HCT116 (cell line): ENCODE measurements around the gene SNAP29. TPM values are rescaled to one million over a fixed set of nuclear protein-coding genes. Genes with fewer than 3 reads are reported as not detected.
A peak's percentile ranks its signal among the peaks of the same experiment; 100 is the strongest.

Source experiments
- ATAC-seq: fragments of 200-7000 bp; cut with Tn5 transposase; 2 replicates; pipeline ENCODE4 v1.9.1; 2020; ENCODE audit warnings: mild to moderate bottlenecking, moderate library complexity
- BruUV-seq: library from RNA; stranded (reverse); fragments of 400-500 nt; replicated peaks from 2 replicates; lab custom pipeline; 2021; lab: Mats Ljungman, UMichigan
- CTCF ChIA-PET: fragments of 300-600 bp; sonication (Branson Sonifier 250); formaldehyde crosslinking; loops from one replicate; lab custom pipeline; 2021; ENCODE audit warnings: antibody characterized with exemption; lab: Charles Lee
- POLR2A ChIA-PET: fragments of 300-600, 350-600 bp; sonication (Branson Sonifier 250); formaldehyde crosslinking; loops from one replicate; lab custom pipeline; 2021; ENCODE audit warnings: antibody characterized with exemption; lab: Charles Lee
- RAD21 ChIA-PET, 2 experiments: fragments of 300-600 bp; sonication (Branson Sonifier 250); formaldehyde crosslinking; loops; one replicate each; lab custom pipeline; 2023; ENCODE audit warnings: low total read pairs in 2 of 2; ENCODE audit not compliant: uncharacterized antibody in 2 of 2, unreplicated experiment in 2 of 2, low non-redundant PET in 1 of 2; lab: Charles Lee
- DNase-seq: peaks from one replicate; pipeline ENCODE4 v3.0.0-alpha.2; 2010; ENCODE audit warnings: low read depth, low spot score
- H2AFZ ChIP-seq: fragments of 200-600 bp; shearing (Covaris generic), sonication (generic); 2 replicates; pipeline ENCODE4 v1.6.1; 2017; ENCODE audit warnings: low read depth, mixed run types, mixed read lengths, antibody characterized with exemption, low read length; ENCODE audit not compliant: poor library complexity, severe bottlenecking
- H3K27ac ChIP-seq: 2 replicates; pipeline ENCODE4 v1.5.1; 2012; ENCODE audit warnings: low read depth, low read length
- H3K27me3 ChIP-seq: fragments of 200-600 bp; sonication (generic); 2 replicates; pipeline ENCODE4 v1.6.1; 2016; ENCODE audit warnings: mixed run types, low read length, mixed read lengths; ENCODE audit not compliant: insufficient read depth
- H3K36me3 ChIP-seq, 2 experiments: fragments of 200-500 bp in 1 of 2; fragments of 200-600 bp in 1 of 2; sonication (Bioruptor generic) in 1 of 2; sonication (generic) in 1 of 2; 2 replicates each; pipeline versions ENCODE4 v1.5.1 to v1.6.1; 2014 to 2016; ENCODE audit warnings: low read length in 2 of 2, inconsistent platforms in 1 of 2, mixed read lengths in 1 of 2, mixed run types in 1 of 2; ENCODE audit not compliant: insufficient read depth in 2 of 2, control insufficient read depth in 1 of 2
- H3K4me1 ChIP-seq, 2 experiments: fragments of 200-600 bp in 1 of 2; sonication (generic) in 1 of 2; 2 replicates each; pipeline versions ENCODE4 v1.5.1 to v1.6.1; 2012 to 2017; ENCODE audit warnings: low read length in 2 of 2, inconsistent platforms in 1 of 2, mild to moderate bottlenecking in 1 of 2, mixed read lengths in 1 of 2, mixed run types in 1 of 2, moderate library complexity in 1 of 2; ENCODE audit not compliant: insufficient read depth in 2 of 2, control insufficient read depth in 1 of 2
- H3K4me2 ChIP-seq: fragments of 200-600 bp; sonication (generic); 2 replicates; pipeline ENCODE4 v1.6.1; 2017; ENCODE audit warnings: mixed run types, low read length, mixed read lengths
- H3K4me3 ChIP-seq, 2 experiments: fragments of 200-600 bp in 1 of 2; sonication (generic) in 1 of 2; replicated peaks in 1 of 2; 2 replicates each; pipeline ENCODE4 v1.5.1; 2011 to 2016; ENCODE audit warnings: low read length in 2 of 2, control low read depth in 1 of 2, low read depth in 1 of 2, mild to moderate bottlenecking in 1 of 2, mixed read lengths in 1 of 2, mixed run types in 1 of 2
- H3K79me2 ChIP-seq: fragments of 200-600 bp; sonication (generic); 2 replicates; pipeline ENCODE4 v1.6.1; 2017; ENCODE audit warnings: mild to moderate bottlenecking, mixed run types, low read length, moderate library complexity, mixed read lengths; ENCODE audit not compliant: insufficient read depth
- H3K9ac ChIP-seq: fragments of 200-600 bp; sonication (generic); 2 replicates; pipeline ENCODE4 v1.6.1; 2016; ENCODE audit warnings: low read length, mixed read lengths
- H3K9me2 ChIP-seq: fragments of 200-600 bp; sonication (generic), shearing (Covaris generic); 2 replicates; pipeline ENCODE4 v1.6.1; 2017; ENCODE audit warnings: mixed run types, mild to moderate bottlenecking, moderate library complexity; ENCODE audit not compliant: insufficient read depth
- H3K9me3 ChIP-seq, 2 experiments: fragments of 200-500 bp in 1 of 2; fragments of 200-600 bp in 1 of 2; sonication (Bioruptor generic) in 1 of 2; sonication (generic) in 1 of 2; 2 replicates each; pipeline ENCODE4 v1.6.1; 2014 to 2017; ENCODE audit warnings: low read length in 2 of 2, mixed read lengths in 2 of 2, inconsistent platforms in 1 of 2, low read depth in 1 of 2, mild to moderate bottlenecking in 1 of 2, mixed run types in 1 of 2, moderate library complexity in 1 of 2; ENCODE audit not compliant: control insufficient read depth in 1 of 2, insufficient read depth in 1 of 2
- H4K20me1 ChIP-seq: fragments of 200-600 bp; sonication (generic), shearing (Covaris generic); 2 replicates; pipeline ENCODE4 v1.6.1; 2017; ENCODE audit warnings: mixed run types, mild to moderate bottlenecking, moderate library complexity; ENCODE audit not compliant: insufficient read depth
- ATF3 ChIP-seq: IDR thresholded peaks from 2 replicates; pipeline ENCODE4 v1.6.1; 2012
- CBX3 ChIP-seq: IDR thresholded peaks from 2 replicates; pipeline ENCODE4 v1.6.1; 2012; ENCODE audit warnings: low read depth
- CEBPB ChIP-seq: IDR thresholded peaks from 2 replicates; pipeline ENCODE4 v1.6.1; 2012; ENCODE audit warnings: low read depth
- CTCF ChIP-seq, 3 experiments: fragments of 200-600 bp in 1 of 3; sonication (generic) in 1 of 3; IDR thresholded peaks in 2 of 3; conservative IDR thresholded peaks in 1 of 3; 2 replicates each; pipeline ENCODE4 v1.5.1; 2012 to 2017; ENCODE audit warnings: low read depth in 2 of 3, low read length in 2 of 3, antibody characterized with exemption in 1 of 3, borderline replicate concordance in 1 of 3, control low read depth in 1 of 3, mild to moderate bottlenecking in 1 of 3, mixed read lengths in 1 of 3, mixed run types in 1 of 3, moderate library complexity in 1 of 3; ENCODE audit not compliant: insufficient read depth in 1 of 3
- EGR1 ChIP-seq: IDR thresholded peaks from 2 replicates; pipeline ENCODE4 v1.6.1; 2012; ENCODE audit warnings: low read depth
- ELF1 ChIP-seq: IDR thresholded peaks from 2 replicates; pipeline ENCODE4 v1.6.1; 2012; ENCODE audit warnings: low read depth, borderline replicate concordance
- EZH2phosphoT487 ChIP-seq: fragments of 200-600 bp; IDR thresholded peaks from 2 replicates; pipeline ENCODE4 v1.6.1; 2018; ENCODE audit warnings: antibody characterized with exemption, borderline replicate concordance
- MAX ChIP-seq: IDR thresholded peaks from 2 replicates; pipeline ENCODE4 v1.6.1; 2012
- POLR2A ChIP-seq: IDR thresholded peaks from 2 replicates; pipeline ENCODE4 v1.7.0; 2011; ENCODE audit warnings: borderline replicate concordance; ENCODE audit not compliant: insufficient read depth, insufficient read length; ENCODE audit errors: extremely low read depth
- RAD21 ChIP-seq: IDR thresholded peaks from 2 replicates; pipeline ENCODE4 v1.6.1; 2012; ENCODE audit warnings: low read depth, mild to moderate bottlenecking
- REST ChIP-seq: IDR thresholded peaks from 2 replicates; pipeline ENCODE4 v1.6.1; 2012; ENCODE audit warnings: low read depth
- SP1 ChIP-seq: IDR thresholded peaks from 2 replicates; pipeline ENCODE4 v1.6.1; 2012; ENCODE audit warnings: low read depth
- TCF7L2 ChIP-seq: IDR thresholded peaks from 2 replicates; pipeline ENCODE4 v1.7.0; 2011; ENCODE audit warnings: borderline replicate concordance, inconsistent platforms; ENCODE audit not compliant: insufficient read depth, insufficient read length; ENCODE audit errors: extremely low read depth
- YY1 ChIP-seq: IDR thresholded peaks from 2 replicates; pipeline ENCODE4 v1.6.1; 2011; ENCODE audit warnings: low read length, low read depth, moderate library complexity, mild to moderate bottlenecking; ENCODE audit not compliant: insufficient replicate concordance; ENCODE audit errors: extremely low read depth
- ZBTB33 ChIP-seq: IDR thresholded peaks from 2 replicates; pipeline ENCODE4 v1.6.1; 2011; ENCODE audit warnings: mild to moderate bottlenecking, low read length, moderate library complexity; ENCODE audit not compliant: insufficient replicate concordance; ENCODE audit errors: extremely low read depth
- ZFX ChIP-seq: fragments of 450-650 bp; IDR thresholded peaks from 2 replicates; pipeline ENCODE4 v1.6.1; 2017
- intact Hi-C: fragments of 100-400 bp; cut with micrococcal nuclease; formaldehyde crosslinking; loops from 2 replicates; pipeline ENCODE4 v1.10.0; 2022
- total RNA-seq: library from RNA; stranded (reverse); gene quantifications from one replicate; pipeline ENCODE4 v1.2.1, GENCODE V29; 2021; ENCODE audit not compliant: unreplicated experiment

The SNAP29 gene
- total RNA-seq, 1 experiment from 2014 or later: 27.3 TPM

GRCh38 chr22:20916916-20917810 lies 58.4 kb downstream of the SNAP29 start, which contains the start of gene CRKL:
Gene CRKL (plus strand): TSS chr22:20917407. CDS start chr22:20917935, 528 bp downstream.
- BruUV-seq: TSS peak; percentile 95
- RAD21 ChIA-PET: interaction anchor here in 1 of 2 experiments (0.5 kb wide), 1 partner anchor 20 kb away, joined by 3 read pairs; no protein-coding TSS in a partner anchor
- ATAC-seq (peak; percentile 99), DNase-seq (peak; percentile 94)
- Histone ChIP-seq H3K9me3 (no peaks in the 10 kb centered on the region), H3K9ac (peak within 1 kb of the TSS; percentile 98), H3K79me2 (peaks cover 49% of the 10 kb centered on the region), H4K20me1 (peaks cover 16% of the 10 kb centered on the region), H2AFZ (peak within 1 kb of the TSS; percentile 91), H3K4me1 (peaks cover 17 to 40% of the 10 kb centered on the region in 2 experiments; a peak in 3 of 4 replicates), H3K27ac (peak within 1 kb of the TSS; percentile 98), H3K4me2 (peak within 1 kb of the TSS; percentile 96), H3K9me2 (no peaks in the 10 kb centered on the region), H3K36me3 (peaks cover 7 to 9% of the 10 kb centered on the region in 2 experiments; a peak in 3 of 4 replicates), H3K27me3 (no peaks in the 10 kb centered on the region), H3K4me3 (peak within 1 kb of the TSS; percentile 97 to 100)
- CTCF ChIA-PET: interaction anchor here (1.0 to 1.8 kb wide), 13 partner anchors 9 to 40 kb away, joined by 3 to 14 read pairs (median 5); no protein-coding TSS in a partner anchor
- intact Hi-C loops: loop anchor here (5.0 kb wide), 1 partner anchor 40 kb away; no protein-coding TSS in a partner anchor
- POLR2A ChIA-PET: interaction anchor here (0.9 to 1.3 kb wide), 4 partner anchors 10 to 85 kb away, joined by 3 to 4 read pairs (median 4); partner anchors contain the start of gene THAP7
- no peak for TF ChIP-seq ATF3
- TF ChIP-seq EZH2phosphoT487: no peak
- no peak for TF ChIP-seq REST
- TF ChIP-seq CEBPB: peak; percentile 47; the same call in 1 of the 2 replicates
- peak; percentile 35 for TF ChIP-seq POLR2A
- peak; percentile 56 for TF ChIP-seq SP1
- TF ChIP-seq YY1: peak; percentile 92
- peak; percentile 48 for TF ChIP-seq RAD21
- TF ChIP-seq EGR1: 0 out of 2 replicates have a peak, but pooled peaks have one; percentile 10
- peak; percentile 89; the same call in 1 of the 2 replicates for TF ChIP-seq ZFX
- peak; percentile 70 for TF ChIP-seq CBX3
- peak; percentile 87 for TF ChIP-seq MAX
- TF ChIP-seq ELF1: peak; percentile 47; the same call in 1 of the 2 replicates
- peak; percentile 60 for TF ChIP-seq TCF7L2
- no peak for TF ChIP-seq ZBTB33
- TF ChIP-seq CTCF (IDR thresholded peaks at IDR 0.05 in 2 of 3, conservative IDR thresholded peaks at IDR 0.05 in 1 of 3; ENCODE audit: borderline replicate concordance in 1 of 3, insufficient read depth in 1 of 3, low read depth in 2 of 3, low read length in 2 of 3): peak; percentile 70 to 98 (median 90)
